Gastrocnemius medialis (tissue), 4 donors: Measurements from ENCODE around the gene POLD2. TPM values are rescaled to one million over a fixed set of nuclear protein-coding genes. Genes with fewer than 3 reads are reported as not detected.
A peak's percentile ranks its signal among the peaks of the same experiment; 100 is the strongest.

Experiments used
- ATAC-seq, 2 donors: fragments of 150-250 bp; one replicate each; pipeline ENCODE4 v1.9.1; 2016
- DNase-seq, 2 donors: peaks; one replicate each; pipeline ENCODE4 v3.0.0-alpha.2; 2019
- H3K27ac ChIP-seq, 4 donors: fragments of 200-600 bp; sonication (generic); 1 replicate in 1 of 4; 2 replicates in 3 of 4; pipeline ENCODE4 v1.5.1; 2016 to 2018; ENCODE audit warnings: mild to moderate bottlenecking in 2 of 4, moderate library complexity in 1 of 4
- H3K27me3 ChIP-seq, 3 donors: fragments of 200-600 bp; sonication (generic) in 2 of 3; 1 replicate in 1 of 3; 2 replicates in 2 of 3; pipeline versions ENCODE4 v1.5.1 to v1.6.0; 2016 to 2019; ENCODE audit warnings: mild to moderate bottlenecking in 1 of 3, moderate library complexity in 1 of 3
- H3K36me3 ChIP-seq, 2 donors: fragments of 200-600 bp; sonication (generic) in 1 of 2; one replicate each; pipeline ENCODE4 v1.5.1; 2017 to 2018
- H3K4me1 ChIP-seq, 2 donors: fragments of 200-600 bp; sonication (generic) in 1 of 2; one replicate each; pipeline ENCODE4 v1.5.1; 2016 to 2017; ENCODE audit warnings: mild to moderate bottlenecking in 2 of 2
- H3K4me3 ChIP-seq, 4 donors: fragments of 200-600 bp; sonication (generic) in 3 of 4; 1 replicate in 1 of 4; 2 replicates in 3 of 4; pipeline ENCODE4 v1.5.1; 2016 to 2019; ENCODE audit warnings: mild to moderate bottlenecking in 2 of 4
- H3K9me3 ChIP-seq, 3 donors: fragments of 200-600 bp; sonication (generic) in 2 of 3; 1 replicate in 1 of 3; 2 replicates in 2 of 3; pipeline ENCODE4 v1.5.1; 2016 to 2019
- POLR2A ChIP-seq, 2 donors: fragments of 450-650 bp; IDR thresholded peaks; one replicate each; pipeline ENCODE4 v1.6.1; 2017; ENCODE audit warnings: antibody characterized with exemption in 2 of 2, mild to moderate bottlenecking in 2 of 2, moderate library complexity in 2 of 2
- in situ Hi-C, 4 donors: fragments of 200-750 bp; cut with MboI; loops; one replicate each; pipeline versions ENCODE4 v1.15.0 to v1.8.0; 2017; ENCODE audit warnings: low sequenced_read_pairs in 4 of 4
- intact Hi-C: fragments of 100-400 bp; cut with DNase I; formaldehyde crosslinking; loops from one replicate; pipeline ENCODE4 v1.15.1; 2023; ENCODE audit warnings: low total_unique reads
- total RNA-seq, 4 donors: library from RNA; depleted of rRNA; stranded (reverse); fragments of >200 nt; gene quantifications; one replicate each; pipeline versions ENCODE4 v1.1.0 to v1.2.3, GENCODE V29; 2016
- TF ChIP-seq, protein P1 (sequence below), 5 experiments: fragments of 450-650 bp in 3 of 5; fragments of 200-600 bp in 2 of 5; sonication (generic) in 2 of 5; IDR thresholded peaks in 4 of 5; conservative IDR thresholded peaks in 1 of 5; 1 replicate in 4 of 5; 2 replicates in 1 of 5; pipeline ENCODE4 v1.5.1; 2016 to 2019; ENCODE audit warnings: antibody characterized with exemption in 5 of 5, mild to moderate bottlenecking in 3 of 5, moderate library complexity in 3 of 5

The POLD2 gene
- total RNA-seq, 4 donors from 2014 or later: 69.4 to 93.0 (median 77.7) TPM

DNA sequence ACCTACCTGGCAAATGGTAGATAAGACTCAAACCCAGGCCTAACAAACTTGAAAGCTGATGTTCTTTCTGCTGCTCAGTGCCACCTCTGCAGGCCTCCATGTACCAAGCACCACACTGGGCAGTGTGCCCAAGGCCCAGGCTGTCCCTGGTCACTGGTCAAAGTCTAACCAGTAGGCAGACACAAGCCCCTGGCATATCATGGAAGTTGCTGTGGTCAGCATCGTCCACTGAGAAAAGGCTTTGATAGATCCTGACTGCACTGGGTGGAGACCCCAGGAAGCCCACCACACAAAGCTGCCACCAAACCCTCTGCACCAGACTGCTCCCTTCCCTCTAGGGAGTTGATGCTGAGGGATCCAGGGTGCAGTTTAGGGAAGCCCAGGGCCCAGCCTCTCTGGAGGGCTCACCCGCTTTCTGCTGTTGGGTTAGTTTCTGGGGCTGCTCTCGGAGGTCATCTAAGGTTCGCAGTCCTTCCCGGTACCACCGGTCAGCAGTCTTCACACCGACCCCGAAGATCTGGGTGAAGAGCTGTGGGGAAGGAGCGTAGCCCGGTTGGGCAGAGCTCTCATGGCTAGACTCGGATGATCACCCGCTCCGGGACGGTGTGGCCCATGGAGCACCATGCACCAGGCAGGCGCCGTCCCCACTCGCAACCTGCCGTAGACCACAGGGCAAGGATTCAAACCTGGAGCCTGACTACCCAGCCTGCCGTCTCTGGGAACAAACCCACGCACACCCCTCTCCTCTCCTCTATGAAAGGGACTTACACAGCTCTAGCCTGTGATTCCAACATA, 47.0 kb downstream of the POLD2 start:
- DNase-seq (no peak), ATAC-seq (no peak)
- no peaks in the 10 kb centered on the region for H3K9me3 ChIP-seq
- H3K4me1 ChIP-seq: peaks cover 59 to 65% of the 10 kb centered on the region in 2 donors
- peaks cover 0 to 44% of the 10 kb centered on the region in 2 donors for H3K36me3 ChIP-seq
- intact Hi-C loops (no loop called here), in situ Hi-C loops (loop anchor here in 1 of 4 donors (5.0 kb wide), 1 partner anchor 46 kb away; the partner anchor contains the start of gene POLD2)
- no peak for TF ChIP-seq POLR2A (IDR thresholded peaks at IDR 0.05)
- TF ChIP-seq, protein P1, sequence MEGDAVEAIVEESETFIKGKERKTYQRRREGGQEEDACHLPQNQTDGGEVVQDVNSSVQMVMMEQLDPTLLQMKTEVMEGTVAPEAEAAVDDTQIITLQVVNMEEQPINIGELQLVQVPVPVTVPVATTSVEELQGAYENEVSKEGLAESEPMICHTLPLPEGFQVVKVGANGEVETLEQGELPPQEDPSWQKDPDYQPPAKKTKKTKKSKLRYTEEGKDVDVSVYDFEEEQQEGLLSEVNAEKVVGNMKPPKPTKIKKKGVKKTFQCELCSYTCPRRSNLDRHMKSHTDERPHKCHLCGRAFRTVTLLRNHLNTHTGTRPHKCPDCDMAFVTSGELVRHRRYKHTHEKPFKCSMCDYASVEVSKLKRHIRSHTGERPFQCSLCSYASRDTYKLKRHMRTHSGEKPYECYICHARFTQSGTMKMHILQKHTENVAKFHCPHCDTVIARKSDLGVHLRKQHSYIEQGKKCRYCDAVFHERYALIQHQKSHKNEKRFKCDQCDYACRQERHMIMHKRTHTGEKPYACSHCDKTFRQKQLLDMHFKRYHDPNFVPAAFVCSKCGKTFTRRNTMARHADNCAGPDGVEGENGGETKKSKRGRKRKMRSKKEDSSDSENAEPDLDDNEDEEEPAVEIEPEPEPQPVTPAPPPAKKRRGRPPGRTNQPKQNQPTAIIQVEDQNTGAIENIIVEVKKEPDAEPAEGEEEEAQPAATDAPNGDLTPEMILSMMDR (IDR thresholded peaks at IDR 0.05 in 4 of 5, conservative IDR thresholded peaks at IDR 0.05 in 1 of 5): no peak
- peak overlapping the region in 3 of 4 donors; percentile 28 to 87 (median 29) for H3K27ac ChIP-seq
- H3K27me3 ChIP-seq: no peaks in the 10 kb centered on the region
- no peak overlapping the region for H3K4me3 ChIP-seq

DNA sequence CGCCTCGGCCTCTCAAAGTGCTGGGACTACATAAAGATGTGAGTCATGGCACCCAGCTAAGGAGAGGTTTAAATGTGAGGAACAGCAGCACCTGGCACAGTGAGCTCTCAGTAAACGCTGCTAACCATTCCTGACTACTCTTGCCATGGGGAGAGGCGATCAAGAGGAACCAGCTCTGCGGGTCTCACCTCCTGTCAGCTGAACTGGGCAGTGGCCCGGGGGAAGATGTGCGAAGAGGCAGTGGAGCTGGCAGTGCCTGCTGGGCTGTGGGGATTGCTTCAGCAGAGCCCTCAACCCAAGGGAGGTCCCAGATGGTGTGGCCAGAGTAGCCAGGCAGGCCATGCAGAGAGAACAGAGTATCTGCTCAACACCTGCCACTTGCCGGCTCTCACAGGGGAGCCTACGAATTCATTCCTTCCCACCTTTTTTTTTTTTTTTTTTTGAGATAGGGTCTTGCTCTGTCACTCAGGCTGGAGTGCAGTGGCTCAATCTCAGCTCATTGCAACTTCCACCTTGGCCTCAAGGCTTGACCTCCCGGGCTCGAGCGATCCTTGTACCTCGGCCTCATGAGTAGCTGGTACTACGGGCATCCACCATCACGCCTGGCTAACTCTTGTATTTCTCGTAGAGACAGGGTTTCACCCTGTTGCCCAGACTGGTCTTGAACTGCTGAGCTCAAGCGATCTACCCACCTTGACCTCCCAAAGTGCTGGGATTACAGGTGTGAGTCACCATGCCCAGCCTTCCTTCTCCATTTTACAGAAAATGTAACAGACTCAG, 47.9 kb downstream of the POLD2 start:
- ATAC-seq (no peak), DNase-seq (peak in 1 of 2 donors; percentile 9)
- no peaks in the 10 kb centered on the region for H3K9me3 ChIP-seq
- H3K27ac ChIP-seq: peak overlapping the region in 3 of 4 donors; percentile 28 to 87 (median 80)
- intact Hi-C loops: no loop called here
- peaks cover 51 to 61% of the 10 kb centered on the region in 2 donors for H3K4me1 ChIP-seq
- peaks cover 0 to 44% of the 10 kb centered on the region in 2 donors for H3K36me3 ChIP-seq
- no peaks in the 10 kb centered on the region for H3K27me3 ChIP-seq
- TF ChIP-seq POLR2A (IDR thresholded peaks at IDR 0.05): no peak
- TF ChIP-seq, protein P1 (IDR thresholded peaks at IDR 0.05 in 4 of 5, conservative IDR thresholded peaks at IDR 0.05 in 1 of 5): no peak
- H3K4me3 ChIP-seq: no peak overlapping the region
- in situ Hi-C loops: loop anchor here in 1 of 4 donors (5.0 kb wide), 1 partner anchor 47 kb away; the partner anchor contains the start of gene POLD2

DNA sequence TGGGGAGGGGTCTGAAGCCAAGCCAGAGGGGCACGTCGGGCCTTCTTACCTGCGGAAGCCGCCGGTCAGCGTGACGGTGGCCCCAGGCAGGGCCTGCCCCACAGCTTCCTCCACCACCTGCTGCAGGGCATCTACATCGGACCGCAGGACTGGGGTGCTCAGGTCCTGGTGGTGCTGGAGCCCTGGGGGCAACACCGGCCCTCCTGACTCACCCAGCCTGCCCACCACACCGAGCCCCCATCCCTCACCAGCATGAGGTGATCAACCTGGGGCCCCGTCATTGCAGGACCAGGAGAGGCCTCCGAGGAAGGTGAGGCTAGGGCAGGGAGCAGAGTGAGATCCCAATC, 49.0 kb downstream of the POLD2 start:
- ATAC-seq: no peak
- in situ Hi-C loops (no loop called here), intact Hi-C loops (no loop called here)
- peaks cover 0 to 34% of the 10 kb centered on the region in 2 donors for H3K36me3 ChIP-seq
- H3K9me3 ChIP-seq: no peaks in the 10 kb centered on the region
- DNase-seq: no peak
- H3K27me3 ChIP-seq: no peaks in the 10 kb centered on the region
- peak overlapping the region; percentile 71 to 87 (median 81) for H3K27ac ChIP-seq
- no peak for TF ChIP-seq POLR2A (IDR thresholded peaks at IDR 0.05)
- TF ChIP-seq, protein P1 (IDR thresholded peaks at IDR 0.05 in 4 of 5, conservative IDR thresholded peaks at IDR 0.05 in 1 of 5): no peak
- peaks cover 41 to 51% of the 10 kb centered on the region in 2 donors for H3K4me1 ChIP-seq
- H3K4me3 ChIP-seq: no peak overlapping the region

DNA sequence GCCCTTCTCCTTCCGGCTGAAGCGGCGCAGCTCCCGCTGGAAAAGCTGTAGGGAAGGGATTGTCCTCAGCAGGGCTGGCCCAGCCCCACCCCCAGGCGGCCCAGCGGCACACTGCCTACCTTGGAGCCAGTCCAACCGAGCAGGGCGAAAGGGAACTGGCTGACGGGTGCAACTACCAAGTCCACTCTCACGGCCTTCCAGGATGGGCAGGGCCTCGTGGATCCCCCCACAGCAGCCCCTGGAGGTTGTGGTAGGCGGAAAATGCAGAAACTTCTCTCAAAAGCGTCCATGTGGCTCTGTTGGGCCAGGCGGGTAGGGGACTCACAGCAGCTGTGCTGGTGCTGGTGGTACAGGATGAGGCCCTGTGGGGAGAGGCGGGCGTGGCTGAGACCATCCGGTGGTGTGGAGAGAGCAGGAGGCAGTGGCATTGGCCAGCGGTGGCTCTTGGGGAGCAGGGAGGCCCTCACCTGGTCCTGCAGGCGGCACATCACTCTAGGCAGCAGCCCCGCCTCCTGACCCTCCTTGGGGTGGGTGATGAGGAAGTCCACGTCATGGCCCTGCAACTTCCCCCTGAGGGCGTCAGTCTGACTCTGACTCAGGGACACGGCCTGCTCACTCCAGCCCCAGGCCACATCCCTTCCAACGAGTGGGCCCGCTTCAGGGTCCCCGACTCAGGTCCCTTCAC, 49.5 kb downstream of the POLD2 start:
- Histone ChIP-seq H3K4me1 (peaks cover 36 to 46% of the 10 kb centered on the region in 2 donors), H3K36me3 (peaks cover 0 to 29% of the 10 kb centered on the region in 2 donors), H3K4me3 (no peak overlapping the region), H3K9me3 (no peaks in the 10 kb centered on the region), H3K27me3 (no peaks in the 10 kb centered on the region), H3K27ac (peak overlapping the region; percentile 71 to 87 (median 81))
- ATAC-seq (peak; percentile 59 to 66), DNase-seq (peak; percentile 71 to 87)
- intact Hi-C loops: no loop called here
- peak in 1 of 2 donors; percentile 32 for TF ChIP-seq POLR2A (IDR thresholded peaks at IDR 0.05)
- TF ChIP-seq, protein P1 (IDR thresholded peaks at IDR 0.05 in 4 of 5, conservative IDR thresholded peaks at IDR 0.05 in 1 of 5): peak in 1 of 5 experiments; percentile 29
- in situ Hi-C loops: no loop called here
